H9 (cell line): ENCODE results near the gene MRPS27. TPM values are rescaled to one million over a fixed set of nuclear protein-coding genes. Genes with fewer than 3 reads are reported as not detected.

ENCODE experiments used
- DNase-seq: peaks from one replicate; pipeline ENCODE4 v3.0.0-alpha.2; 2017
- H2AFZ ChIP-seq: one replicate; pipeline ENCODE4 v1.6.1; 2013; ENCODE audit warnings: mild to moderate bottlenecking, low read length, control low read depth, moderate library complexity
- H2AK5ac ChIP-seq: 2 replicates; pipeline ENCODE4 v1.6.1; 2013; ENCODE audit warnings: low read length, control low read depth, mixed read lengths; ENCODE audit not compliant: insufficient read length
- H2BK120ac ChIP-seq: one replicate; pipeline ENCODE4 v1.6.1; 2013; ENCODE audit warnings: low read depth, mild to moderate bottlenecking, low read length, control low read depth, inconsistent platforms; ENCODE audit not compliant: poor library complexity, severe bottlenecking
- H2BK12ac ChIP-seq: 2 replicates; pipeline ENCODE4 v1.6.1; 2013; ENCODE audit warnings: low read length, control low read depth, mixed read lengths, low read depth; ENCODE audit not compliant: insufficient read length
- H2BK15ac ChIP-seq: 2 replicates; pipeline ENCODE4 v1.6.1; 2013; ENCODE audit warnings: low read depth, low read length, control low read depth
- H2BK20ac ChIP-seq: one replicate; pipeline ENCODE4 v1.6.1; 2013; ENCODE audit warnings: low read depth, mild to moderate bottlenecking, low read length, control low read depth, inconsistent platforms; ENCODE audit not compliant: poor library complexity, severe bottlenecking
- H2BK5ac ChIP-seq: 2 replicates; pipeline ENCODE4 v1.6.1; 2013; ENCODE audit warnings: low read length, control low read depth, mixed read lengths; ENCODE audit not compliant: insufficient read length
- H3K14ac ChIP-seq: 2 replicates; pipeline ENCODE4 v1.6.1; 2013; ENCODE audit warnings: low read length, control low read depth; ENCODE audit not compliant: insufficient read depth
- H3K18ac ChIP-seq: 2 replicates; pipeline ENCODE4 v1.6.1; 2013; ENCODE audit warnings: low read depth, mild to moderate bottlenecking, mixed read lengths, low read length, control low read depth; ENCODE audit not compliant: insufficient read length
- H3K23ac ChIP-seq: 2 replicates; pipeline ENCODE4 v1.6.1; 2013; ENCODE audit warnings: low read length, control low read depth, mixed read lengths, low read depth; ENCODE audit not compliant: insufficient read length
- H3K23me2 ChIP-seq: 2 replicates; pipeline ENCODE4 v1.6.1; 2013; ENCODE audit warnings: low read depth, mild to moderate bottlenecking, mixed read lengths, low read length, control low read depth; ENCODE audit not compliant: insufficient read length, poor library complexity, severe bottlenecking
- H3K27ac ChIP-seq: 2 replicates; pipeline ENCODE4 v1.5.1; 2013; ENCODE audit warnings: low read length, control low read depth, mixed read lengths, low read depth; ENCODE audit not compliant: insufficient read length
- H3K27me3 ChIP-seq: 2 replicates; pipeline ENCODE4 v1.6.1; 2013; ENCODE audit warnings: low read length, control low read depth, inconsistent platforms; ENCODE audit not compliant: insufficient read depth
- H3K4ac ChIP-seq: 2 replicates; pipeline ENCODE4 v1.6.1; 2013; ENCODE audit warnings: low read depth, mild to moderate bottlenecking, control low read depth, inconsistent platforms, low read length, moderate library complexity
- H3K4me1 ChIP-seq: 2 replicates; pipeline ENCODE4 v1.6.1; 2013; ENCODE audit warnings: low read length, control low read depth, inconsistent platforms; ENCODE audit not compliant: insufficient read depth
- H3K4me2 ChIP-seq: 2 replicates; pipeline ENCODE4 v1.6.1; 2013; ENCODE audit warnings: low read length, control low read depth, mixed read lengths; ENCODE audit not compliant: insufficient read length, insufficient read depth
- H3K56ac ChIP-seq: 2 replicates; pipeline ENCODE4 v1.6.1; 2013; ENCODE audit warnings: low read depth, mild to moderate bottlenecking, mixed read lengths, low read length, control low read depth; ENCODE audit not compliant: insufficient read length
- H3K79me1 ChIP-seq: 2 replicates; pipeline ENCODE4 v1.6.1; 2013; ENCODE audit warnings: low read depth, mild to moderate bottlenecking, moderate library complexity, low read length, control low read depth, inconsistent platforms; ENCODE audit not compliant: insufficient read depth, poor library complexity, severe bottlenecking
- H3K79me2 ChIP-seq: 2 replicates; pipeline ENCODE4 v1.6.1; 2013; ENCODE audit warnings: low read length, control low read depth, inconsistent platforms; ENCODE audit not compliant: insufficient read depth
- H3K9ac ChIP-seq: 2 replicates; pipeline ENCODE4 v1.6.1; 2013; ENCODE audit warnings: low read length, control low read depth, mixed read lengths; ENCODE audit not compliant: insufficient read length; ENCODE audit errors: extremely low read depth
- H3K9me3 ChIP-seq: one replicate; pipeline ENCODE4 v1.6.1; 2013; ENCODE audit warnings: low read depth, low read length, inconsistent platforms; ENCODE audit not compliant: control insufficient read depth
- H3T11ph ChIP-seq: one replicate; pipeline ENCODE4 v1.6.1; 2013; ENCODE audit warnings: mild to moderate bottlenecking, low read length, control low read depth, inconsistent platforms
- H4K20me1 ChIP-seq: one replicate; pipeline ENCODE4 v1.6.1; 2013; ENCODE audit not compliant: control insufficient read depth, insufficient read length, insufficient read depth
- H4K5ac ChIP-seq: 2 replicates; pipeline ENCODE4 v1.6.1; 2013; ENCODE audit warnings: low read depth, mild to moderate bottlenecking, mixed read lengths, low read length, control low read depth; ENCODE audit not compliant: insufficient read length
- H4K8ac ChIP-seq: replicated peaks from 2 replicates; pipeline ENCODE4 v1.6.1; 2013; ENCODE audit warnings: low read length, control low read depth, mixed read lengths, low read depth; ENCODE audit not compliant: insufficient read length
- H4K91ac ChIP-seq: 2 replicates; pipeline ENCODE4 v1.6.1; 2013; ENCODE audit warnings: low read depth, mild to moderate bottlenecking, moderate library complexity, mixed read lengths, low read length, control low read depth; ENCODE audit not compliant: insufficient read length
- H3K27ac Mint-ChIP-seq, 3 experiments: 2 replicates in 2 of 3; 3 replicates in 1 of 3; pipeline ENCODE4 v1.8.0; 2020 to 2021; ENCODE audit warnings: mixed read lengths in 3 of 3, mild to moderate bottlenecking in 1 of 3, moderate library complexity in 1 of 3
- H3K27me3 Mint-ChIP-seq: 2 replicates; pipeline ENCODE4 v1.8.0; 2021; ENCODE audit warnings: low read depth, mild to moderate bottlenecking, moderate library complexity, mixed read lengths
- H3K36me3 Mint-ChIP-seq, 3 experiments: 2 replicates in 2 of 3; 3 replicates in 1 of 3; pipeline ENCODE4 v1.8.0; 2020 to 2021; ENCODE audit warnings: low read depth in 3 of 3, mixed read lengths in 3 of 3; ENCODE audit not compliant: insufficient read depth in 1 of 3
- H3K4me1 Mint-ChIP-seq, 2 experiments: 2 replicates each; pipeline ENCODE4 v1.8.0; 2020; ENCODE audit warnings: mixed read lengths in 2 of 2
- H3K4me3 Mint-ChIP-seq, 2 experiments: 2 replicates in 1 of 2; 3 replicates in 1 of 2; pipeline ENCODE4 v1.8.0; 2020 to 2021; ENCODE audit warnings: mild to moderate bottlenecking in 2 of 2, mixed read lengths in 2 of 2, moderate library complexity in 1 of 2
- H3K9me3 Mint-ChIP-seq, 2 experiments: 2 replicates in 1 of 2; 3 replicates in 1 of 2; pipeline ENCODE4 v1.8.0; 2020; ENCODE audit warnings: mild to moderate bottlenecking in 2 of 2, mixed read lengths in 2 of 2, moderate library complexity in 1 of 2
- WGBS: extraction: QIAGEN DNeasy Blood & Tissue Kit; methylation state at CpG from one replicate; pipeline ENCODE4 v1.1.7; 2013; ENCODE audit warnings: missing lambda C conversion rate, low lambda C conversion rate, mixed read lengths; ENCODE audit not compliant: insufficient read length; ENCODE audit errors: extremely low coverage; 5-methylcytosine and 5-hydroxymethylcytosine counted together
- total RNA-seq: library from RNA; stranded (reverse); gene quantifications from 2 replicates; pipeline ENCODE4 v1.2.1, GENCODE V29; 2021
- TF ChIP-seq, protein P1 (sequence below): fragments of 200-600 bp; sonication (generic); conservative IDR thresholded peaks from 3 replicates; pipeline ENCODE4 v1.8.0; 2021; ENCODE audit warnings: antibody characterized with exemption, mild to moderate bottlenecking

The MRPS27 gene
- total RNA-seq, 1 experiment from 2014 or later, result 83.3 TPM

DNA sequence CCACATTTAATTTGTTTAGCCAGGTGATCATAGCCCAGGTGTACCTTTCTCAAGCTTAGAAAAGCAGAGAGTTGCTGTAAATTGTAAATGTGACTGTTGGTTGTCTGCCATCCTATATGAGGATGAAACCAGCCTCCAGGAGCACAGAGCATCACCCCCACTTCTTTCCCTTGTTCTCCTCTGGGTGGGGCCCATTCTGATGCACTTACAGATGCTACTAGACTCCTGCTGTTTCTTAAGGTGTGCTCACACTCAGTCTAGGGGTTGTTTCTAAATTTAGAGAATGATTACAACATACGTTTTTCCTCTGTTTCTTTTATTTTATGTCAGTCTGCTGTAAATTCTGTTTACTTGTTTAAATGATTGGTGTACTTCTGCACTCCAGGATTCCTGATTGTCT lies 10.7 kb upstream of the MRPS27 start:
- Mint-ChIP-seq H3K27me3 (no peaks in the 10 kb centered on the region), H3K4me3 (no peak overlapping the region), H3K4me1 (peaks cover 9 to 12% of the 10 kb centered on the region in 2 experiments; a peak in 3 of 4 replicates), H3K27ac (no peak overlapping the region; a peak in 2 of 7 replicates), H3K9me3 (no peaks in the 10 kb centered on the region), H3K36me3 (peaks cover 15 to 63% (median 54%) of the 10 kb centered on the region in 3 experiments)
- H2BK20ac ChIP-seq, result no peak overlapping the region
- no peaks in the 10 kb centered on the region for H3K27me3 ChIP-seq
- no peak overlapping the region for H3K14ac ChIP-seq
- H4K20me1 ChIP-seq, result no peaks in the 10 kb centered on the region
- WGBS, result no CpG with 5 or more reads among the region's 1 CpG
- H4K8ac ChIP-seq, result no peak overlapping the region
- no peak overlapping the region for H4K91ac ChIP-seq
- H3K79me2 ChIP-seq, result no peaks in the 10 kb centered on the region
- no peak overlapping the region for H2AK5ac ChIP-seq
- TF ChIP-seq, protein P1, sequence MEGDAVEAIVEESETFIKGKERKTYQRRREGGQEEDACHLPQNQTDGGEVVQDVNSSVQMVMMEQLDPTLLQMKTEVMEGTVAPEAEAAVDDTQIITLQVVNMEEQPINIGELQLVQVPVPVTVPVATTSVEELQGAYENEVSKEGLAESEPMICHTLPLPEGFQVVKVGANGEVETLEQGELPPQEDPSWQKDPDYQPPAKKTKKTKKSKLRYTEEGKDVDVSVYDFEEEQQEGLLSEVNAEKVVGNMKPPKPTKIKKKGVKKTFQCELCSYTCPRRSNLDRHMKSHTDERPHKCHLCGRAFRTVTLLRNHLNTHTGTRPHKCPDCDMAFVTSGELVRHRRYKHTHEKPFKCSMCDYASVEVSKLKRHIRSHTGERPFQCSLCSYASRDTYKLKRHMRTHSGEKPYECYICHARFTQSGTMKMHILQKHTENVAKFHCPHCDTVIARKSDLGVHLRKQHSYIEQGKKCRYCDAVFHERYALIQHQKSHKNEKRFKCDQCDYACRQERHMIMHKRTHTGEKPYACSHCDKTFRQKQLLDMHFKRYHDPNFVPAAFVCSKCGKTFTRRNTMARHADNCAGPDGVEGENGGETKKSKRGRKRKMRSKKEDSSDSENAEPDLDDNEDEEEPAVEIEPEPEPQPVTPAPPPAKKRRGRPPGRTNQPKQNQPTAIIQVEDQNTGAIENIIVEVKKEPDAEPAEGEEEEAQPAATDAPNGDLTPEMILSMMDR, result no peak
- H3K9ac ChIP-seq, result no peak overlapping the region
- no peak overlapping the region for H3K56ac ChIP-seq
- no peak overlapping the region for H3K18ac ChIP-seq
- no peaks in the 10 kb centered on the region for H3K9me3 ChIP-seq
- H3K23ac ChIP-seq, result no peak overlapping the region
- H3K4ac ChIP-seq, result no peak overlapping the region
- H2BK15ac ChIP-seq, result no peak overlapping the region
- no peak overlapping the region for H2AFZ ChIP-seq
- H3K79me1 ChIP-seq, result no peaks in the 10 kb centered on the region
- H3K27ac ChIP-seq, result no peak overlapping the region
- DNase-seq, result no peak
- no peak overlapping the region for H2BK5ac ChIP-seq
- no peak overlapping the region for H3T11ph ChIP-seq
- H3K4me2 ChIP-seq, result no peak overlapping the region
- H3K4me1 ChIP-seq, result no peaks in the 10 kb centered on the region
- no peaks in the 10 kb centered on the region for H3K23me2 ChIP-seq
- no peak overlapping the region for H2BK12ac ChIP-seq
- H4K5ac ChIP-seq, result no peak overlapping the region
- no peak overlapping the region for H2BK120ac ChIP-seq
